ENCODE measurements around the gene SH2D5.

- TF ChIP-seq, protein P1, sequence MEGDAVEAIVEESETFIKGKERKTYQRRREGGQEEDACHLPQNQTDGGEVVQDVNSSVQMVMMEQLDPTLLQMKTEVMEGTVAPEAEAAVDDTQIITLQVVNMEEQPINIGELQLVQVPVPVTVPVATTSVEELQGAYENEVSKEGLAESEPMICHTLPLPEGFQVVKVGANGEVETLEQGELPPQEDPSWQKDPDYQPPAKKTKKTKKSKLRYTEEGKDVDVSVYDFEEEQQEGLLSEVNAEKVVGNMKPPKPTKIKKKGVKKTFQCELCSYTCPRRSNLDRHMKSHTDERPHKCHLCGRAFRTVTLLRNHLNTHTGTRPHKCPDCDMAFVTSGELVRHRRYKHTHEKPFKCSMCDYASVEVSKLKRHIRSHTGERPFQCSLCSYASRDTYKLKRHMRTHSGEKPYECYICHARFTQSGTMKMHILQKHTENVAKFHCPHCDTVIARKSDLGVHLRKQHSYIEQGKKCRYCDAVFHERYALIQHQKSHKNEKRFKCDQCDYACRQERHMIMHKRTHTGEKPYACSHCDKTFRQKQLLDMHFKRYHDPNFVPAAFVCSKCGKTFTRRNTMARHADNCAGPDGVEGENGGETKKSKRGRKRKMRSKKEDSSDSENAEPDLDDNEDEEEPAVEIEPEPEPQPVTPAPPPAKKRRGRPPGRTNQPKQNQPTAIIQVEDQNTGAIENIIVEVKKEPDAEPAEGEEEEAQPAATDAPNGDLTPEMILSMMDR (IDR thresholded peaks at IDR 0.05), result no peak
- TF ChIP-seq POLR2AphosphoS5 (IDR thresholded peaks at IDR 0.05), result no peak
These were observed 39.3 kb upstream of the SH2D5 start for GRCh38 chr1:20771780-20772179.
